ENCODE results near the gene CAPRIN2.

- TF ChIP-seq POLR2A (IDR thresholded peaks at IDR 0.05) (no peak), CTCF (IDR thresholded peaks at IDR 0.05) (no peak)
Measured at GRCh38 chr12:30784508-30784907, 29.8 kb upstream of the CAPRIN2 start.

Measured in ovary (tissue), 3 donors.